ENCODE data around the gene OSBPL8.

- TF ChIP-seq POLR2A (IDR thresholded peaks at IDR 0.05) = no peak
- no peak for TF ChIP-seq CTCF (IDR thresholded peaks at IDR 0.05)
These were observed 35.5 kb upstream of the OSBPL8 start for GRCh38 chr12:76595056-76595455.

Measured in body of pancreas (tissue), 4 donors.